AG04449 (cell line): ENCODE measurements around the gene TMEM150C.
"Not testable (repeated sequence)": the region's sequence is repeated elsewhere in the genome, so short reads cannot be mapped to it uniquely, and the experiment has no call there.

Source experiments
- CTCF ChIA-PET: fragments of 350-600 bp; formaldehyde crosslinking; extraction: SDS; loops from one replicate; lab custom pipeline; 2021; ENCODE audit warnings: antibody characterized with exemption; lab: Yijun Ruan, JAX
- POLR2A ChIA-PET: fragments of 400-600, 350-600 bp; formaldehyde crosslinking; extraction: SDS; loops from one replicate; lab custom pipeline; 2020; ENCODE audit warnings: antibody characterized with exemption, inconsistent platforms; lab: Yijun Ruan, JAX
- DNase-seq: peaks from one replicate; pipeline ENCODE4 v3.0.0-alpha.2; 2010; ENCODE audit warnings: low read depth, low spot score
- H3K4me3 ChIP-seq: 2 replicates; pipeline ENCODE4 v1.5.1; 2011; ENCODE audit warnings: low read depth, mild to moderate bottlenecking, control low read depth, low read length
- CTCF ChIP-seq: IDR thresholded peaks from one replicate; pipeline ENCODE4 v1.5.1; 2011; ENCODE audit warnings: mild to moderate bottlenecking, moderate library complexity, low read length, control low read depth, inconsistent platforms; ENCODE audit not compliant: insufficient read depth; ENCODE audit errors: missing control alignments

TMEM150C gene

GRCh38 chr4:82481506-82481840 is 80.3 kb downstream of the TMEM150C start:
- CTCF ChIA-PET = no interaction called here

GRCh38 chr4:82480771-82481505 is 80.8 kb downstream of the TMEM150C start:
- DNase-seq = no peak
- no peak for TF ChIP-seq CTCF
- ChIA-PET POLR2A (no interaction called here), CTCF (interaction anchor here (1.3 to 1.8 kb wide), 2 partner anchors 8 to 19 kb away, joined by 3 to 4 read pairs; no protein-coding TSS in a partner anchor)
- H3K4me3 ChIP-seq = no peak overlapping the region

More at GRCh38 chr4:82481506-82481840, 80.3 kb downstream of the TMEM150C start:
- H3K4me3 ChIP-seq = no peak overlapping the region
- DNase-seq = no peak
- POLR2A ChIA-PET = no interaction called here
- no peak for TF ChIP-seq CTCF

GRCh38 chr4:82479562-82479961 is 82.2 kb downstream of the TMEM150C start:
- H3K4me3 ChIP-seq = no peak overlapping the region
- no peak for DNase-seq
- ChIA-PET POLR2A (no interaction called here), CTCF (interaction anchor here (1.3 to 1.8 kb wide), 2 partner anchors 9 to 17 kb away, joined by 3 to 4 read pairs; no protein-coding TSS in a partner anchor)
- no peak for TF ChIP-seq CTCF

GRCh38 chr4:82477469-82477868 is 84.3 kb downstream of the TMEM150C start:
- CTCF ChIA-PET, POLR2A ChIA-PET, H3K4me3 ChIP-seq, DNase-seq: not testable (repeated sequence)

GRCh38 chr4:82475931-82476330 is 85.9 kb downstream of the TMEM150C start:
- DNase-seq, POLR2A ChIA-PET, H3K4me3 ChIP-seq: not testable (repeated sequence)
- CTCF ChIA-PET = interaction anchor here (1.1 to 1.4 kb wide), 2 partner anchors 16 to 263 kb away, joined by 3 to 4 read pairs; no protein-coding TSS in a partner anchor

- POLR2A ChIA-PET = no interaction called here
- no peak for DNase-seq
- no peak for TF ChIP-seq CTCF
- CTCF ChIA-PET = interaction anchor here (1.1 to 1.4 kb wide), 2 partner anchors 11 to 265 kb away, joined by 3 to 4 read pairs; no protein-coding TSS in a partner anchor
- no peak overlapping the region for H3K4me3 ChIP-seq
Observed at GRCh38 chr4:82473621-82474164, 88.1 kb downstream of the TMEM150C start.

- H3K4me3 ChIP-seq, POLR2A ChIA-PET, DNase-seq: not testable (repeated sequence)
- CTCF ChIA-PET = interaction anchor here (1.1 to 1.4 kb wide), 2 partner anchors 11 to 266 kb away, joined by 3 to 4 read pairs; no protein-coding TSS in a partner anchor
Observed at GRCh38 chr4:82473080-82473479, 88.7 kb downstream of the TMEM150C start.
